Osteoblast (primary cell): ENCODE data around the gene PPIL1. TPM values are rescaled to one million over a fixed set of nuclear protein-coding genes. Genes with fewer than 3 reads are reported as not detected.

ENCODE experiments used
- DNase-seq: peaks from one replicate; pipeline ENCODE4 v3.0.0; 2011; ENCODE audit warnings: low spot score, mixed read lengths; ENCODE audit not compliant: insufficient read length; ENCODE audit errors: missing footprints
- H2AFZ ChIP-seq: 2 replicates; pipeline ENCODE4 v1.6.0; 2011; ENCODE audit warnings: mild to moderate bottlenecking, low read length
- H3K27ac ChIP-seq: 2 replicates; pipeline ENCODE4 v1.5.1; 2011; ENCODE audit warnings: mild to moderate bottlenecking, low read depth, low read length, moderate library complexity
- H3K27me3 ChIP-seq: 2 replicates; pipeline ENCODE4 v1.6.0; 2012; ENCODE audit warnings: mild to moderate bottlenecking, control low read depth, inconsistent platforms, low read length, moderate library complexity; ENCODE audit not compliant: insufficient read depth
- H3K36me3 ChIP-seq: 2 replicates; pipeline ENCODE4 v1.5.1; 2011; ENCODE audit warnings: mild to moderate bottlenecking, low read length, control low read depth, moderate library complexity; ENCODE audit not compliant: insufficient read depth
- H3K4me1 ChIP-seq: 2 replicates; pipeline ENCODE4 v1.5.1; 2011; ENCODE audit warnings: mild to moderate bottlenecking, low read length, control low read depth, moderate library complexity; ENCODE audit not compliant: insufficient read depth
- H3K4me2 ChIP-seq: 2 replicates; pipeline ENCODE4 v1.6.0; 2011; ENCODE audit warnings: mild to moderate bottlenecking, low read length; ENCODE audit not compliant: insufficient read depth
- H3K4me3 ChIP-seq: fragments of 200-600 bp; sonication (generic); 3 replicates; pipeline ENCODE4 v1.5.1; 2012; ENCODE audit warnings: mild to moderate bottlenecking, low read length, inconsistent platforms; ENCODE audit not compliant: insufficient read depth
- H3K79me2 ChIP-seq: 2 replicates; pipeline ENCODE4 v1.6.0; 2012; ENCODE audit warnings: mild to moderate bottlenecking, low read length, control low read depth, inconsistent platforms; ENCODE audit not compliant: insufficient read depth
- H3K9me3 ChIP-seq: 2 replicates; pipeline ENCODE4 v1.5.1; 2011; ENCODE audit warnings: low read depth, low read length, control low read depth
- H4K20me1 ChIP-seq: 2 replicates; pipeline ENCODE4 v1.6.0; 2012; ENCODE audit warnings: mild to moderate bottlenecking, low read length, control low read depth; ENCODE audit not compliant: insufficient read depth
- CTCF ChIP-seq: IDR thresholded peaks from 2 replicates; pipeline ENCODE4 v1.5.1; 2011; ENCODE audit warnings: mild to moderate bottlenecking, low read depth, low read length, moderate library complexity; ENCODE audit errors: extremely low read depth
- total RNA-seq: library from RNA; depleted of rRNA; stranded (reverse); fragments of >200 nt; gene quantifications from 2 replicates; pipeline ENCODE4 v1.2.3, GENCODE V29; 2012

The PPIL1 gene
- total RNA-seq, 1 donor, result 9.8 TPM

GRCh38 chr6:36885461-36886401 is 11.1 kb upstream of the PPIL1 start, which contains the start of gene C6orf89:
Gene C6orf89 (plus strand): TSS chr6:36885952. CDS start chr6:36899445, 13,493 bp downstream.
- no peaks in the 10 kb centered on the region for H3K27me3 ChIP-seq
- peak within 1 kb of the TSS; percentile 82 for H3K27ac ChIP-seq
- peak; percentile 91 for TF ChIP-seq CTCF
- peaks cover 14% of the 10 kb centered on the region for H3K4me1 ChIP-seq
- H3K9me3 ChIP-seq, result no peaks in the 10 kb centered on the region
- H3K4me3 ChIP-seq, result peak within 1 kb of the TSS; percentile 89
- peaks cover 19% of the 10 kb centered on the region for H4K20me1 ChIP-seq
- peaks cover 53% of the 10 kb centered on the region for H3K79me2 ChIP-seq
- peak; percentile 95 for DNase-seq
- H3K4me2 ChIP-seq, result peak within 1 kb of the TSS; percentile 90
- peak within 1 kb of the TSS; percentile 100 for H2AFZ ChIP-seq
- H3K36me3 ChIP-seq, result no peaks in the 10 kb centered on the region

GRCh38 chr6:36884610-36885009 is 10.0 kb upstream of the PPIL1 start:
- no peaks in the 10 kb centered on the region for H3K27me3 ChIP-seq
- TF ChIP-seq CTCF, result no peak
- peak overlapping the region; percentile 100 for H2AFZ ChIP-seq

GRCh38 chr6:36875250-36875633 is 639 bp upstream of the PPIL1 start:
- TF ChIP-seq CTCF, result no peak
- H3K4me1 ChIP-seq, result peaks cover 18% of the 10 kb centered on the region
- H3K27ac ChIP-seq, result peak overlapping the region; percentile 97
- no peaks in the 10 kb centered on the region for H4K20me1 ChIP-seq
- peaks cover 13% of the 10 kb centered on the region for H3K36me3 ChIP-seq
- no peaks in the 10 kb centered on the region for H3K27me3 ChIP-seq
- peak overlapping the region; percentile 99 for H2AFZ ChIP-seq
- DNase-seq, result no peak
- H3K79me2 ChIP-seq, result peaks cover 21% of the 10 kb centered on the region
- H3K9me3 ChIP-seq, result no peaks in the 10 kb centered on the region
- peak overlapping the region; percentile 91 for H3K4me3 ChIP-seq
- peak overlapping the region; percentile 97 for H3K4me2 ChIP-seq

More at GRCh38 chr6:36884610-36885009, 10.0 kb upstream of the PPIL1 start:
- Histone ChIP-seq H3K36me3 (no peaks in the 10 kb centered on the region), H3K4me3 (no peak overlapping the region), H3K4me1 (peaks cover 14% of the 10 kb centered on the region), H3K27ac (no peak overlapping the region), H3K79me2 (peaks cover 42% of the 10 kb centered on the region), H3K4me2 (no peak overlapping the region), H4K20me1 (peaks cover 9% of the 10 kb centered on the region), H3K9me3 (no peaks in the 10 kb centered on the region)
- no peak for DNase-seq
